A549 (cell line): ENCODE results near the gene PCED1B.

Experiments
- BCL3 ChIP-seq: fragments of >200 bp; sonication (Bioruptor Twin); formaldehyde crosslinking; IDR thresholded peaks from 3 replicates; pipeline ENCODE4 v1.6.1; 2016
- BHLHE40 ChIP-seq: IDR thresholded peaks from 2 replicates; pipeline ENCODE4 v1.6.1; 2012; ENCODE audit warnings: low read depth, low read length, inconsistent platforms
- CEBPB ChIP-seq, 2 experiments: fragments of >200 bp in 1 of 2; sonication (Bioruptor Twin) in 1 of 2; formaldehyde crosslinking in 1 of 2; IDR thresholded peaks; 2 replicates each; pipeline ENCODE4 v1.6.1; 2012 to 2016
- CHD2 ChIP-seq: fragments of 150-350 bp; IDR thresholded peaks from 2 replicates; pipeline ENCODE4 v1.6.1; 2014; ENCODE audit warnings: low read length; ENCODE audit not compliant: partially characterized antibody
- CTCF ChIP-seq: fragments of >200 bp; sonication (Bioruptor Twin); formaldehyde crosslinking; IDR thresholded peaks from 3 replicates; pipeline ENCODE4 v1.5.1; 2016
- EP300 ChIP-seq, 2 experiments: fragments of >200 bp; sonication (Bioruptor Twin); formaldehyde crosslinking; IDR thresholded peaks; 2 replicates in 1 of 2; 3 replicates in 1 of 2; pipeline ENCODE4 v1.6.1; 2016 to 2017
- MAFK ChIP-seq: fragments of 450-650 bp; IDR thresholded peaks from 2 replicates; pipeline ENCODE4 v1.6.1; 2014; ENCODE audit not compliant: partially characterized antibody
- POLR2A ChIP-seq: IDR thresholded peaks from 2 replicates; pipeline ENCODE4 v1.6.1; 2012; ENCODE audit warnings: mild to moderate bottlenecking, low read length
- RAD21 ChIP-seq, 2 experiments: fragments of >200 bp in 1 of 2; sonication (Bioruptor Twin) in 1 of 2; formaldehyde crosslinking in 1 of 2; IDR thresholded peaks in 1 of 2; conservative IDR thresholded peaks in 1 of 2; 2 replicates in 1 of 2; 3 replicates in 1 of 2; pipeline ENCODE4 v1.6.1; 2012 to 2018; ENCODE audit warnings: inconsistent platforms in 1 of 2
- RCOR1 ChIP-seq: fragments of 150-350 bp; IDR thresholded peaks from 2 replicates; pipeline ENCODE4 v1.6.1; 2014; ENCODE audit warnings: antibody characterized with exemption, low read length, low read depth
- RFX5 ChIP-seq: fragments of 450-650 bp; IDR thresholded peaks from 2 replicates; pipeline ENCODE4 v1.7.1; 2014; ENCODE audit warnings: antibody characterized with exemption, mild to moderate bottlenecking, moderate library complexity
- SMC3 ChIP-seq: fragments of >200 bp; sonication (Bioruptor Twin); formaldehyde crosslinking; IDR thresholded peaks from 3 replicates; pipeline ENCODE4 v1.6.1; 2018; ENCODE audit warnings: inconsistent platforms
- ZSCAN20 ChIP-seq: fragments of 250-450 bp; sonication (Bioruptor Pico); IDR thresholded peaks from 2 replicates; pipeline ENCODE4 v1.8.0; 2022; ENCODE audit warnings: mild to moderate bottlenecking, moderate library complexity

GRCh38 chr12:47147739-47148138 lies 68.3 kb downstream of the PCED1B start:
- TF ChIP-seq RCOR1 = no peak
- no peak for TF ChIP-seq MAFK
- TF ChIP-seq ZSCAN20 (CRISPR knock-in tag) = no peak
- no peak for TF ChIP-seq RFX5
- TF ChIP-seq EP300 (IDR thresholded peaks at IDR 0.05) = no peak
- TF ChIP-seq CHD2 = no peak
- TF ChIP-seq RAD21 (conservative IDR thresholded peaks at IDR 0.05 in 1 of 2, IDR thresholded peaks at IDR 0.05 in 1 of 2) = no peak
- no peak for TF ChIP-seq SMC3
- no peak for TF ChIP-seq CTCF
- no peak for TF ChIP-seq POLR2A
- no peak for TF ChIP-seq CEBPB (IDR thresholded peaks at IDR 0.05)
- no peak for TF ChIP-seq BHLHE40
- no peak for TF ChIP-seq BCL3
